Karpas-422 (cell line): ENCODE measurements around the gene OTOGL. TPM values are rescaled to one million over a fixed set of nuclear protein-coding genes. Genes with fewer than 3 reads are reported as not detected.
A peak's percentile ranks its signal among the peaks of the same experiment; 100 is the strongest.

Source experiments
- DNase-seq: peaks from one replicate; pipeline ENCODE4 v3.0.0-alpha.2; 2015
- H2AFZ ChIP-seq: fragments of 200-600 bp; sonication (generic); 2 replicates; pipeline ENCODE4 v1.6.1; 2014; ENCODE audit warnings: antibody characterized with exemption, low read length, mixed read lengths
- H3K27ac ChIP-seq: fragments of 200-600 bp; sonication (generic); 2 replicates; pipeline ENCODE4 v1.5.1; 2014; ENCODE audit warnings: mild to moderate bottlenecking, low read length, moderate library complexity
- H3K27me3 ChIP-seq: fragments of 200-600 bp; sonication (generic); 2 replicates; pipeline ENCODE4 v1.6.1; 2014; ENCODE audit warnings: low read length, mixed read lengths
- H3K36me3 ChIP-seq: fragments of 200-600 bp; sonication (generic); 2 replicates; pipeline ENCODE4 v1.6.1; 2014; ENCODE audit warnings: low read length, mixed read lengths; ENCODE audit not compliant: insufficient read depth
- H3K4me1 ChIP-seq: fragments of 200-600 bp; sonication (generic); 2 replicates; pipeline ENCODE4 v1.6.1; 2014; ENCODE audit warnings: mild to moderate bottlenecking, low read length, mixed read lengths
- H3K4me2 ChIP-seq: fragments of 200-600 bp; sonication (generic); 2 replicates; pipeline ENCODE4 v1.6.1; 2014; ENCODE audit warnings: low read length, low read depth, mild to moderate bottlenecking; ENCODE audit not compliant: poor library complexity, severe bottlenecking
- H3K4me3 ChIP-seq: fragments of 200-600 bp; sonication (generic); 2 replicates; pipeline ENCODE4 v1.5.1; 2014; ENCODE audit warnings: mild to moderate bottlenecking, antibody characterized with exemption, low read length, mixed read lengths
- H3K79me2 ChIP-seq: fragments of 200-600 bp; sonication (generic); 2 replicates; pipeline ENCODE4 v1.6.1; 2014; ENCODE audit warnings: mild to moderate bottlenecking, low read length, mixed read lengths
- H3K9ac ChIP-seq: fragments of 200-600 bp; sonication (generic); 2 replicates; pipeline ENCODE4 v1.6.0; 2014; ENCODE audit warnings: low read length
- H3K9me2 ChIP-seq: fragments of 200-600 bp; sonication (generic), shearing (Covaris generic); replicated peaks from 2 replicates; pipeline ENCODE4 v1.6.0; 2014; ENCODE audit warnings: mild to moderate bottlenecking, low read length, moderate library complexity; ENCODE audit not compliant: insufficient read depth
- H3K9me3 ChIP-seq: fragments of 300-700, 200-600 bp; sonication (generic); 2 replicates; pipeline ENCODE4 v1.6.1; 2014; ENCODE audit warnings: low read length, mixed read lengths
- H4K20me1 ChIP-seq: fragments of 200-600 bp; sonication (generic); 2 replicates; pipeline ENCODE4 v1.6.1; 2014; ENCODE audit warnings: mild to moderate bottlenecking, antibody characterized with exemption, low read length, low read depth; ENCODE audit not compliant: insufficient read depth
- total RNA-seq: library from RNA; depleted of rRNA; stranded (reverse); fragments of >200 nt; shearing (Covaris generic); gene quantifications from 2 replicates; pipeline ENCODE4 v1.2.3, GENCODE V29; 2014; ENCODE audit warnings: low replicate concordance

The OTOGL gene
- total RNA-seq, 1 experiment from 2014 or later = not detected

GRCh38 chr12:80162177-80162576 lies 62.8 kb downstream of the OTOGL start:
- peak; percentile 47 for DNase-seq
- Histone ChIP-seq H3K9me2 (no peaks in the 10 kb centered on the region; the same call in 1 of the 2 replicates), H2AFZ (no peak overlapping the region), H3K9ac (no peak overlapping the region), H3K9me3 (no peaks in the 10 kb centered on the region), H4K20me1 (no peaks in the 10 kb centered on the region), H3K4me3 (no peak overlapping the region; the same call in 1 of the 2 replicates), H3K4me2 (no peak overlapping the region), H3K27me3 (no peaks in the 10 kb centered on the region), H3K27ac (no peak overlapping the region), H3K79me2 (no peaks in the 10 kb centered on the region), H3K4me1 (peaks cover 10% of the 10 kb centered on the region), H3K36me3 (no peaks in the 10 kb centered on the region)

DNA sequence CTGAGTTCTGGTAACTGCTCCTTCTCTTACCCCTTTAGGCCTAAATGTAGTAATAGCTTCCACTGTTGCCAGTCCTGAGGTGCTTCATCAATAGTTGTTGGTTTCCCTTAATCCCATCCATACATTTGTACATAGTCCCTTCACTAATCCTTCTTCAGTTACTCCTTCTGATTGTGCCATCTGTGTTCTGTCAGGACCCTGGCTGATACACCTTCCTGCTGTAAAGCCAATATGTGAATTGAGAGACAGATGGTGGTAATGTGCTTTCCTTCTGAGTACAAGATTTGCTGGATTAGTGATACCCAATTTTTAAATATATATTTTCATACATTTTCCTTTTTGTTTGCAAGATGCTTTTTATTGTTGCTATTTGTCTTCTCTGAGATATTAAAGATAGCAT lies 66.4 kb downstream of the OTOGL start:
- no peak overlapping the region for H3K4me3 ChIP-seq
- H4K20me1 ChIP-seq = no peaks in the 10 kb centered on the region
- no peak for DNase-seq
- H3K4me2 ChIP-seq = no peak overlapping the region
- H3K27me3 ChIP-seq = no peaks in the 10 kb centered on the region
- no peak overlapping the region for H3K9ac ChIP-seq
- H2AFZ ChIP-seq = no peak overlapping the region
- no peaks in the 10 kb centered on the region; the same call in 1 of the 2 replicates for H3K9me2 ChIP-seq
- peaks cover 10% of the 10 kb centered on the region for H3K4me1 ChIP-seq
- no peaks in the 10 kb centered on the region for H3K36me3 ChIP-seq
- no peaks in the 10 kb centered on the region for H3K79me2 ChIP-seq
- H3K27ac ChIP-seq = no peak overlapping the region
- no peaks in the 10 kb centered on the region for H3K9me3 ChIP-seq

DNA sequence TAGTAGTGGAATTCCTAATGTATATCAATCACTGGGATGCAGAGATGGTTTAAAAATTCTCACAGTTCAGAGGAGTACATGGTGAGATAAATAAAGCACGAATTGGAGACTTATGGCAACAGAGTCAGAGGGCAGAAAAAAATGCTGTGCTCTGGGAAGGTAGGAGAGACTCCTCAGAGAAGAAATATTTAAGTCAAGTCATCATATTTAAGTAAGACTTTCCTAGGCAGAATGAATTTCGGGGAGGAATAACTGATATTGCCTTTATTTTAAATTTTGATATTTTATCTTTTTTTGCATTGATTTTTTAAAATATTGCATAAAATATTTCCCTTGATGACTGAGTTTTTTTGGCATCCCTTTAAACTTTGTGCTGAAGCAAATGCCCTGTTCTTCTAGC lies 67.4 kb downstream of the OTOGL start:
- DNase-seq = no peak
- Histone ChIP-seq H2AFZ (no peak overlapping the region), H3K36me3 (no peaks in the 10 kb centered on the region), H4K20me1 (no peaks in the 10 kb centered on the region), H3K9me3 (no peaks in the 10 kb centered on the region), H3K9me2 (no peaks in the 10 kb centered on the region), H3K27me3 (no peaks in the 10 kb centered on the region), H3K27ac (no peak overlapping the region), H3K4me1 (peaks cover 9% of the 10 kb centered on the region), H3K79me2 (no peaks in the 10 kb centered on the region), H3K4me3 (no peak overlapping the region), H3K4me2 (no peak overlapping the region), H3K9ac (no peak overlapping the region)

- no peaks in the 10 kb centered on the region for H3K9me3 ChIP-seq
- H3K27me3 ChIP-seq = no peaks in the 10 kb centered on the region
- no peaks in the 10 kb centered on the region for H3K9me2 ChIP-seq
- H4K20me1 ChIP-seq = no peaks in the 10 kb centered on the region
- H3K4me3 ChIP-seq = no peak overlapping the region
- no peak overlapping the region for H3K9ac ChIP-seq
- no peak overlapping the region for H2AFZ ChIP-seq
- H3K4me2 ChIP-seq = no peak overlapping the region
- no peak overlapping the region for H3K27ac ChIP-seq
- no peaks in the 10 kb centered on the region for H3K4me1 ChIP-seq
- no peak for DNase-seq
- no peaks in the 10 kb centered on the region for H3K36me3 ChIP-seq
- no peaks in the 10 kb centered on the region for H3K79me2 ChIP-seq
These were observed 69.6 kb downstream of the OTOGL start for GRCh38 chr12:80168936-80169335.

DNA sequence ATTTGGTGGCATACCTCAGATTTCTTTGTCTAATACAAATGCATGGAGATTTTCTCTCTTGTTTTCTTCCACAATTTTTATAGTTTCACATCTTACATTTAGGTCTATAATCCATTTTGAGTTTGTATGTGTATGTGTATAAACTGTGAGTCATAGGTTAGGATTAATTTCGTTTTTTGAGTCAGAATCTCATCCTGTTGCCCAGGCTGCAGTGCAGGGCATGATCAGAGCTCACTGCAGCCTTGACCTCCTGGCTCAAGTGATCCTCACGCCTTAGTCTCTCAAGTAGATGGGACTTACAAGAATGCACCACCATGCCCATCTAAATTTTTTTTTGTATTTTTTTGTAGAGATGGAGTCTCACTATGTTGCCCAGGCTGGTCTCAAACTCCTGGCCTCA lies 71.6 kb downstream of the OTOGL start:
- Histone ChIP-seq H3K9me3 (no peaks in the 10 kb centered on the region), H3K27me3 (no peaks in the 10 kb centered on the region), H3K4me1 (no peaks in the 10 kb centered on the region), H3K9ac (no peak overlapping the region), H3K79me2 (no peaks in the 10 kb centered on the region), H3K36me3 (no peaks in the 10 kb centered on the region), H4K20me1 (no peaks in the 10 kb centered on the region), H3K9me2 (no peaks in the 10 kb centered on the region), H3K4me3 (no peak overlapping the region), H2AFZ (no peak overlapping the region), H3K27ac (no peak overlapping the region), H3K4me2 (no peak overlapping the region)
- DNase-seq = no peak

DNA sequence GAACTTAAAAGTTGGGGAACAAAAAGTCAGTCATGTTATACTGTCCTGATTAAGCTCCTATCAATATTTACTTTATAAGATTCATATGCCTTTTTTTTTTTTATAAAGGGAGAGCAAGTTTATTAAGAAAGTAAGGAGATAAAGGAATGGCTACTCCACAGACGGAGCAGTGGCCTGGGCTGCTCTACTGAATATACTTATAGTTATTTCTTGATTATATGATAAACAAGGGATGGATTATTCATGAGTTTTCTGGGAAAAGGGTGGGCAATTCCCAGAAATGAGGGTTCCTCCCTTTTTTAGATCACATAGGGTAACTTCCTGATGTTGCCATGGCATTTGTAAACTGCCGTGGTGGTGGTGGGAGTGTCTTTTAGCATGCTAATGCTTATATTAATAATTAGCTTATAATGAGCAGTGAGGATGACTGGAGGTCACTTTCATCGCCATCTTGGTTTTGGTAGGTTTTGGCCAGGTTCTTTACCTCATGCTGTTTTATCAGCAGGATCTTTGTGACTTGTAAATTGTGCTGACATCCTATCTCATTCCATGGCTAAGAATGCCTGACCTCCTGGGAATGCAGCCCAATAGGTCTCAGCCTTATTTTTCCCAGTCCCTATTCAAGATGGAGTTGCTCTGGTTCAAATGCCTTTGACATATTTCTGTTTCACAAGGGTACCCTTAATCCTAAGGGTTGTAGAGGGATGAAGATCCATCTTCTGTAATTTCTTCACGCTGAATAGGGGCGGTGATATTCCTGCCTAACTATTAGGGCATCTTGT lies 73.9 kb downstream of the OTOGL start:
- Histone ChIP-seq H2AFZ (no peak overlapping the region), H3K4me3 (no peak overlapping the region), H3K36me3 (no peaks in the 10 kb centered on the region), H3K4me1 (no peaks in the 10 kb centered on the region), H3K9me2 (no peaks in the 10 kb centered on the region), H3K27me3 (no peaks in the 10 kb centered on the region), H3K4me2 (no peak overlapping the region), H3K9me3 (no peaks in the 10 kb centered on the region), H4K20me1 (no peaks in the 10 kb centered on the region), H3K79me2 (no peaks in the 10 kb centered on the region), H3K27ac (no peak overlapping the region), H3K9ac (no peak overlapping the region)
- no peak for DNase-seq

DNA sequence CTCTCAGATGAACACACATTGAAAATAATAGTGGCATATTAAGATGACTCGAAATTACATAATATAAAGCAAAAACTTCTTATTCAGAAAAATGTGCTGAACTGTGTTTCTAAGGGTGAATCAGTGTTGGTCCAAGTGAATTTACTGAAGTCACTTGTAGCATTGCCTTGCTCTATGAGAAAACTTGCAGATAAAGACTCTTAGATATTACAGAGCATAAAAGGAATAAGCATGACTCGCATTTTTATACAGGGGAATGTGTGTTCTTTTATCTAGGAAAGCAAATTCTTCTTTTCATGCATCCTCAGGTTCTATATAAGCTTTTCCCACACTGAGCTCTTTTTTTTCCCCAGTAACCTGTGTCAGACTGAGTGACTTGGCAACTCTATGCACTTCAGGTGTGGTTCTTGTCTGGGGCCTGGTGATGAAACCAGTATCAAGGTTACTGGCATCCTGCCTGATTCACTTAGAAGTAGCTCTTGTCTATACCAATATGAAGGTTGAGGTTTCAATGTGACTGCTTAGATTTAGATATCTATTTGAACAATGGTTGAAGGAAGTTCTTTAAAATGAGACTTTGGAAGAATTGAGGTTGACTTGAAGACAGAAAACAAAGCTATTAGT lies 76.1 kb downstream of the OTOGL start:
- no peak overlapping the region for H3K4me3 ChIP-seq
- no peaks in the 10 kb centered on the region for H4K20me1 ChIP-seq
- no peak overlapping the region for H3K9ac ChIP-seq
- no peak for DNase-seq
- no peaks in the 10 kb centered on the region for H3K27me3 ChIP-seq
- H3K9me3 ChIP-seq = no peaks in the 10 kb centered on the region
- H3K79me2 ChIP-seq = no peaks in the 10 kb centered on the region
- no peak overlapping the region for H3K27ac ChIP-seq
- no peaks in the 10 kb centered on the region for H3K4me1 ChIP-seq
- H2AFZ ChIP-seq = no peak overlapping the region
- no peak overlapping the region for H3K4me2 ChIP-seq
- no peaks in the 10 kb centered on the region for H3K36me3 ChIP-seq
- H3K9me2 ChIP-seq = no peaks in the 10 kb centered on the region

- Histone ChIP-seq H4K20me1 (no peaks in the 10 kb centered on the region), H3K27ac (no peak overlapping the region), H3K9me2 (no peaks in the 10 kb centered on the region), H3K79me2 (no peaks in the 10 kb centered on the region), H3K27me3 (no peaks in the 10 kb centered on the region), H3K9ac (no peak overlapping the region), H3K4me1 (no peaks in the 10 kb centered on the region), H3K36me3 (no peaks in the 10 kb centered on the region), H2AFZ (no peak overlapping the region), H3K4me2 (no peak overlapping the region), H3K9me3 (no peaks in the 10 kb centered on the region), H3K4me3 (no peak overlapping the region)
- DNase-seq = no peak
These were observed 77.4 kb downstream of the OTOGL start for GRCh38 chr12:80176706-80177105.
